OCI-LY7 (cell line): ENCODE measurements around the gene NYNRIN. TPM values are rescaled to one million over a fixed set of nuclear protein-coding genes. Genes with fewer than 3 reads are reported as not detected.
A peak's percentile ranks its signal among the peaks of the same experiment; 100 is the strongest.

Experiments
- BruUV-seq: library from RNA; stranded (reverse); fragments of 400-500 nt; replicated peaks from 2 replicates; lab custom pipeline; 2021; lab: Mats Ljungman, UMichigan
- CTCF ChIA-PET: fragments of 300-600 bp; sonication (Branson Sonifier 250); formaldehyde crosslinking; loops from one replicate; lab custom pipeline; 2022; ENCODE audit warnings: antibody characterized with exemption; ENCODE audit not compliant: unreplicated experiment; lab: Charles Lee
- POLR2A ChIA-PET: fragments of 300-600 bp; sonication (Branson Sonifier 250); formaldehyde crosslinking; loops from one replicate; lab custom pipeline; 2022; ENCODE audit warnings: antibody characterized with exemption; lab: Charles Lee
- DNase-seq: peaks from one replicate; pipeline ENCODE4 v3.0.0-alpha.2; 2015; ENCODE audit warnings: low spot score
- H2AFZ ChIP-seq: fragments of 200-600 bp; sonication (generic), shearing (Covaris generic); 2 replicates; pipeline ENCODE4 v1.6.1; 2014; ENCODE audit warnings: mild to moderate bottlenecking, antibody characterized with exemption, low read length, moderate library complexity
- H3K27ac ChIP-seq: fragments of 200-600 bp; sonication (generic); 2 replicates; pipeline ENCODE4 v1.5.1; 2014; ENCODE audit warnings: mixed run types, low read depth, mild to moderate bottlenecking, moderate library complexity, low read length, inconsistent platforms; ENCODE audit not compliant: poor library complexity, severe bottlenecking
- H3K36me3 ChIP-seq: fragments of 200-600 bp; sonication (generic); 2 replicates; pipeline ENCODE4 v1.6.1; 2014; ENCODE audit warnings: mild to moderate bottlenecking, antibody characterized with exemption, low read length, moderate library complexity, mixed read lengths; ENCODE audit not compliant: insufficient read depth
- H3K4me1 ChIP-seq: fragments of 200-600 bp; sonication (generic); 2 replicates; pipeline ENCODE4 v1.5.1; 2014; ENCODE audit warnings: mild to moderate bottlenecking, low read length; ENCODE audit not compliant: insufficient read depth, poor library complexity, severe bottlenecking
- H3K4me2 ChIP-seq: fragments of 200-600 bp; sonication (generic); 2 replicates; pipeline ENCODE4 v1.6.1; 2014; ENCODE audit warnings: mild to moderate bottlenecking, low read length
- H3K4me3 ChIP-seq: fragments of 200-600 bp; sonication (generic); 2 replicates; pipeline ENCODE4 v1.5.1; 2014; ENCODE audit warnings: mild to moderate bottlenecking, low read depth, low read length; ENCODE audit not compliant: poor library complexity, severe bottlenecking
- H3K79me2 ChIP-seq: fragments of 200-600 bp; sonication (generic); 2 replicates; pipeline ENCODE4 v1.6.1; 2016; ENCODE audit warnings: low read depth, mild to moderate bottlenecking, low read length, moderate library complexity, mixed read lengths; ENCODE audit not compliant: insufficient read depth
- H3K9me2 ChIP-seq: fragments of 200-600 bp; sonication (generic); 2 replicates; pipeline ENCODE4 v1.6.1; 2016; ENCODE audit warnings: mild to moderate bottlenecking, low read length, mixed read lengths; ENCODE audit not compliant: insufficient read depth
- H3K9me3 ChIP-seq: fragments of 200-600 bp; sonication (generic); 2 replicates; pipeline ENCODE4 v1.6.1; 2014; ENCODE audit warnings: mild to moderate bottlenecking, mixed run types, low read length, mixed read lengths
- H4K20me1 ChIP-seq: fragments of 200-600 bp; sonication (generic); 2 replicates; pipeline ENCODE4 v1.6.1; 2014; ENCODE audit warnings: mild to moderate bottlenecking, antibody characterized with exemption, low read length, moderate library complexity, mixed read lengths; ENCODE audit not compliant: insufficient read depth
- EZH2phosphoT487 ChIP-seq: fragments of 200-600 bp; sonication (generic); IDR thresholded peaks from 2 replicates; pipeline ENCODE4 v1.6.1; 2018; ENCODE audit warnings: low read depth, borderline replicate concordance, mild to moderate bottlenecking, mixed run types, antibody characterized with exemption, low read length, moderate library complexity, mixed read lengths
- intact Hi-C: fragments of 100-400 bp; cut with micrococcal nuclease; formaldehyde crosslinking; loops from one replicate; pipeline ENCODE4 v1.10.0; 2022; ENCODE audit not compliant: unreplicated experiment
- total RNA-seq, 2 experiments: library from RNA; depleted of rRNA in 1 of 2; stranded (reverse); fragments of >200 nt in 1 of 2; shearing (Covaris generic) in 1 of 2; gene quantifications; 2 replicates each; pipeline ENCODE4 v1.2.3, GENCODE V29; 2014 to 2022
- TF ChIP-seq, protein P1 (sequence below): fragments of 200-600 bp; sonication (generic); conservative IDR thresholded peaks from 2 replicates; pipeline ENCODE4 v1.5.1; 2014; ENCODE audit warnings: mild to moderate bottlenecking, antibody characterized with exemption, low read length, moderate library complexity, mixed read lengths

NYNRIN gene
- total RNA-seq, 2 experiments from 2014 or later = 0.13 TPM; not detected in 1

DNA sequence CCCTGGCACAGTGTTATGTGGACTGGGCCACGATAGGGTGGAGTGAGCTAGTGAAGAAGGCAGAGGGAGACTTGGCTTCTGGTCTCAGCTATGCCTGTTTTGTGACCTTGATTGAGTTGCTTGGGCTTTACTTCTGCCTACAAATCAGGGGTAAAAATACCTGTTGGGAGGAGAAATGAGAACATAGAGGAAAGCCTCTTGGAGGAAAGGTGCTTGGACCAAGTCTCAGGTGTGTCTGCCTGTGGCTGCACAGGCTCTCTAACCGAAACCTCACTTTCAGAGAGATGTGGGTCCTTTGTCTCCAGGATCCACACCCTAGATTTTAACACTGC is 38.9 kb downstream of the NYNRIN start:
- peak overlapping the region; percentile 63 for H3K4me2 ChIP-seq
- no peaks in the 10 kb centered on the region for H4K20me1 ChIP-seq
- no peak for DNase-seq
- no peaks in the 10 kb centered on the region for H3K9me3 ChIP-seq
- BruUV-seq = no TSS peak
- TF ChIP-seq, protein P1, sequence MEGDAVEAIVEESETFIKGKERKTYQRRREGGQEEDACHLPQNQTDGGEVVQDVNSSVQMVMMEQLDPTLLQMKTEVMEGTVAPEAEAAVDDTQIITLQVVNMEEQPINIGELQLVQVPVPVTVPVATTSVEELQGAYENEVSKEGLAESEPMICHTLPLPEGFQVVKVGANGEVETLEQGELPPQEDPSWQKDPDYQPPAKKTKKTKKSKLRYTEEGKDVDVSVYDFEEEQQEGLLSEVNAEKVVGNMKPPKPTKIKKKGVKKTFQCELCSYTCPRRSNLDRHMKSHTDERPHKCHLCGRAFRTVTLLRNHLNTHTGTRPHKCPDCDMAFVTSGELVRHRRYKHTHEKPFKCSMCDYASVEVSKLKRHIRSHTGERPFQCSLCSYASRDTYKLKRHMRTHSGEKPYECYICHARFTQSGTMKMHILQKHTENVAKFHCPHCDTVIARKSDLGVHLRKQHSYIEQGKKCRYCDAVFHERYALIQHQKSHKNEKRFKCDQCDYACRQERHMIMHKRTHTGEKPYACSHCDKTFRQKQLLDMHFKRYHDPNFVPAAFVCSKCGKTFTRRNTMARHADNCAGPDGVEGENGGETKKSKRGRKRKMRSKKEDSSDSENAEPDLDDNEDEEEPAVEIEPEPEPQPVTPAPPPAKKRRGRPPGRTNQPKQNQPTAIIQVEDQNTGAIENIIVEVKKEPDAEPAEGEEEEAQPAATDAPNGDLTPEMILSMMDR = no peak
- no peak for TF ChIP-seq EZH2phosphoT487
- ChIA-PET CTCF (interaction anchor here (2.2 to 3.0 kb wide), 2 partner anchors 76 to 105 kb away, joined by 14 to 16 read pairs; no protein-coding TSS in a partner anchor), POLR2A (interaction anchor here (0.7 to 1.5 kb wide), 4 partner anchors 8 to 104 kb away, joined by 3 to 4 read pairs (median 4); partner anchors contain the start of genes CBLN3 and KHNYN)
- no peak overlapping the region for H2AFZ ChIP-seq
- H3K4me1 ChIP-seq = peaks cover 48% of the 10 kb centered on the region
- peak overlapping the region; percentile 37 for H3K4me3 ChIP-seq
- intact Hi-C loops = no loop called here
- H3K9me2 ChIP-seq = no peaks in the 10 kb centered on the region
- H3K27ac ChIP-seq = peak overlapping the region; percentile 80
- peaks cover 65% of the 10 kb centered on the region for H3K36me3 ChIP-seq
- H3K79me2 ChIP-seq = peaks cover 13% of the 10 kb centered on the region; the same call in 1 of the 2 replicates

DNA sequence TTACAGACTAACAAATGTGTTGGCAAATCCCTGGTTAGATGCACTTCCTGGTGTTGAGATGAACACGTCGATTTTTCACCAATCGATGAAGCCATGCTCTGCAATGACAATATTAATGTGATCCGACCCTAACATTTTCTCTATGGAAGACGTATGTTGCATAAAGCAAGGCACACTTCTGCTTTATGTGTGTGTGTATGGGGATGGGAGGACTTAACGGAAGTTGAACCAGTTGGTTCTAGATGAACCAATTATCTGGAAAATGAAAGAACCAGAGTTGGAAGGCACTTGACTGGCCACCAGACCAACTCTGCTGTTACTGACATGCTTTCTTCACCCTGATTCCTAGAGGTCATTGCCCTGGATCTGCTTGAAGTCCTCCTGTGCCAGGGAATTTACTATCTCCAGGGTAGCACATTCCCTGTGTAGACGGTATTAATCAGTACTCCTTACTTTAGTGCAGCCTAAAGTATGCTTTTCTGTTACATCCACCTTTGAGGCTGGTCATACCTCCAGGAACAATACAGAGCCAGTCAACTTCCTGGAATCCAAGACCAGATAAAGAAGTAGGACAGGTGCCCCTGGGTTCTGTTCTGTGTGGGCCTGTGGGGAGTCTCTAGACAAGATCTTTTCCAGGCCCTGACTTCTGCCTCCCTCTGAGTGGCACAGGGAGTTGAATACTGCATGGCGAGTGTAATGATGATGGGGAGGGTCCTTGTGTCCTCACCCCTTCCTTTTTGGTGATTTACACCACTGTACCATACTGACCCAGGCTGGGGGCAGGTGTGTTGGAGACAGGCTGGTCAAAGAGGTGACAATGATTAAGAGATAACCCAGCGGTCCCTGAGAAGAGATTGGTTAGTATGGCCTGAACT is 39.7 kb downstream of the NYNRIN start:
- POLR2A ChIA-PET = interaction anchor here (0.6 to 1.5 kb wide), 3 partner anchors 9 to 93 kb away, joined by 3 to 4 read pairs (median 4); partner anchors contain the start of genes CBLN3 and KHNYN
- DNase-seq = no peak
- H2AFZ ChIP-seq = no peak overlapping the region
- peak overlapping the region; percentile 63 for H3K4me2 ChIP-seq
- BruUV-seq = no TSS peak
- intact Hi-C loops = no loop called here
- H3K9me3 ChIP-seq = no peaks in the 10 kb centered on the region
- TF ChIP-seq, protein P1 = no peak
- TF ChIP-seq EZH2phosphoT487 = no peak
- no peak overlapping the region for H3K4me3 ChIP-seq
- peaks cover 48% of the 10 kb centered on the region for H3K4me1 ChIP-seq
- CTCF ChIA-PET = interaction anchor here (2.2 kb wide), 1 partner anchor 105 kb away, joined by 16 read pairs; no protein-coding TSS in a partner anchor
- H3K9me2 ChIP-seq = no peaks in the 10 kb centered on the region
- H4K20me1 ChIP-seq = no peaks in the 10 kb centered on the region
- peak overlapping the region; percentile 80 for H3K27ac ChIP-seq
- H3K79me2 ChIP-seq = peaks cover 18% of the 10 kb centered on the region; the same call in 1 of the 2 replicates
- H3K36me3 ChIP-seq = peaks cover 57% of the 10 kb centered on the region
